ENCODE data around the gene GHR.

The GHR gene

DNA sequence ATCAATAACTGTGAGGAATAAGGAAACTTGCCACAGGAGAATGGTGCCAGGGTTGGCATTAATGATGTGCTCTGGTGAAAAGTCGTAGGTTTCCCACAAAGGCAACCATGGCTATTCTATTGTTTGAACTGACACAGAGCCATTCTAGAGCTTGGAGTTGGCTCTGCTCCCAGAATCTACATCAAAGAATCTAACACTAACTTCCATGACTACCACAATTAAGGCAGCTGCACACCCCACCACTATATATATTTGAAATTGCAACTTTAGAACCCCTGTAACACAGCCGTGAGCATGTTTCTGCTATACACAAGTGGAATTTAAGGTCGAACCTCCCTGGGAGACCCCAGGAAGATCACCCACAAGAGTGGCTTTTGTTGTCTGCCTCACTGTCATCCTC, 243.6 kb downstream of the GHR start:
- DNase-seq (ENCODE audit: low spot score): no peak
- in situ Hi-C loops (cut with MboI; ENCODE audit: low pct_unique_long_range_greater_than_20kb, low sequenced_read_pairs, unreplicated experiment): no loop called here
- TF ChIP-seq, protein P1, sequence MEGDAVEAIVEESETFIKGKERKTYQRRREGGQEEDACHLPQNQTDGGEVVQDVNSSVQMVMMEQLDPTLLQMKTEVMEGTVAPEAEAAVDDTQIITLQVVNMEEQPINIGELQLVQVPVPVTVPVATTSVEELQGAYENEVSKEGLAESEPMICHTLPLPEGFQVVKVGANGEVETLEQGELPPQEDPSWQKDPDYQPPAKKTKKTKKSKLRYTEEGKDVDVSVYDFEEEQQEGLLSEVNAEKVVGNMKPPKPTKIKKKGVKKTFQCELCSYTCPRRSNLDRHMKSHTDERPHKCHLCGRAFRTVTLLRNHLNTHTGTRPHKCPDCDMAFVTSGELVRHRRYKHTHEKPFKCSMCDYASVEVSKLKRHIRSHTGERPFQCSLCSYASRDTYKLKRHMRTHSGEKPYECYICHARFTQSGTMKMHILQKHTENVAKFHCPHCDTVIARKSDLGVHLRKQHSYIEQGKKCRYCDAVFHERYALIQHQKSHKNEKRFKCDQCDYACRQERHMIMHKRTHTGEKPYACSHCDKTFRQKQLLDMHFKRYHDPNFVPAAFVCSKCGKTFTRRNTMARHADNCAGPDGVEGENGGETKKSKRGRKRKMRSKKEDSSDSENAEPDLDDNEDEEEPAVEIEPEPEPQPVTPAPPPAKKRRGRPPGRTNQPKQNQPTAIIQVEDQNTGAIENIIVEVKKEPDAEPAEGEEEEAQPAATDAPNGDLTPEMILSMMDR (IDR thresholded peaks at IDR 0.05; ENCODE audit: extremely low read depth, insufficient read depth, missing control alignments): no peak

DNA sequence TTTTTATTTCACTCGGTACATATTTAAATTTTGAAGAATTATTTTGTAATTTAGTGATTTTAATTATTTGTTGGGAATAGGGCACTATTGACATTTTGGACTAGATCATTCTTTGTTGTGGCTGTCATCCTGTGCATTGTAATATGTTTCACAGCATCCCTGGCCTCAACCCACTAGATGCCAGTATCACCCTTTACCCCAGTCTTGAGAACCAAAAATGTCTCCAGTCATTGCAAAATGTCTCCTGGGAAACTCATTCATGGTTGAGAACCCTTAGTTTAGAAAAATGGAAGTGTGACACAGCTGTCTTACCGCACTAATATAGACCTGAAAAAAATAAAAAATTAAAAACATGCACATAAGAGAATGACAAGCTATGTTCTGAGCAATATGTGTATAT, 245.0 kb downstream of the GHR start:
- TF ChIP-seq, protein P1 (IDR thresholded peaks at IDR 0.05; ENCODE audit: extremely low read depth, insufficient read depth, missing control alignments): no peak
- in situ Hi-C loops (cut with MboI; ENCODE audit: low pct_unique_long_range_greater_than_20kb, low sequenced_read_pairs, unreplicated experiment): no loop called here
- no peak for DNase-seq (ENCODE audit: low spot score)

DNA sequence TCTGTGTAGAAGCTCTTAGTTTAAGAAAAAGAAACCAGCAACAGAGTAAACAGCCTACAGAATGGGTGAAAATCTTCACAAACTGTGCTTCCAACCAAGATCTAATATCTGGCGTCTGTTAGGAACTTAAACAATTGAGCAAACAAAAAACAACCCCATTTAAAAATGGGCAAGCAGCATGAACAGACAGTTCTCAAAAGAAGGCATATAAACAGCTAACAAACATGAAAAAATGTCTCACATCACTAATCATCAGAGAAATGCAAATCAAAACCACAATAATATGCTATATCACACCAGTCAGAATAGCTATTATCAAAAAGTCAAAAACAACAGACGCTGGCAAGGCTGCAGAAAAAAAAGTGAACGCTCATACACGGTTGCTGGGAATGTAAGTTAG, 249.7 kb downstream of the GHR start:
- TF ChIP-seq, protein P1 (IDR thresholded peaks at IDR 0.05; ENCODE audit: extremely low read depth, insufficient read depth, missing control alignments): no peak
- no peak for DNase-seq (ENCODE audit: low spot score)
- in situ Hi-C loops (cut with MboI; ENCODE audit: low pct_unique_long_range_greater_than_20kb, low sequenced_read_pairs, unreplicated experiment): no loop called here

DNA sequence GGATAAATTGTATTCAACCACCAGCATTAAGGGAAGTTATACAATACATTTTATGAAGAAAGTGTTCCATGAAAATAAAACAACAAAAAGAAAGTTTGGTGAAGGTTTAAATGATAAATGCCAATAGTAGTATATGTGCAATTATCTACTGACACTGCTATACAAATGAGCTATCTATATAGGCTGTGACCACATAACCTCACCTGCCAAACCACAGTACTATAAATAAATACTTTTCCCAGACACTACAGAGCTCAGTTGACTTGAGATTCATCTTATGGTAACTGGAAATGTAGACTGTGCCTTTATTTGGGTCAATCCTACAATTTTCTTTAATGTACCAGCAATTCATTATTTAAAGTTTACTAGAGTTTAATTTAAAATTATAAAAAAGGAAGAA, 252.4 kb downstream of the GHR start:
- TF ChIP-seq, protein P1 (IDR thresholded peaks at IDR 0.05; ENCODE audit: extremely low read depth, insufficient read depth, missing control alignments): no peak
- DNase-seq (ENCODE audit: low spot score): no peak
- in situ Hi-C loops (cut with MboI; ENCODE audit: low pct_unique_long_range_greater_than_20kb, low sequenced_read_pairs, unreplicated experiment): no loop called here

DNA sequence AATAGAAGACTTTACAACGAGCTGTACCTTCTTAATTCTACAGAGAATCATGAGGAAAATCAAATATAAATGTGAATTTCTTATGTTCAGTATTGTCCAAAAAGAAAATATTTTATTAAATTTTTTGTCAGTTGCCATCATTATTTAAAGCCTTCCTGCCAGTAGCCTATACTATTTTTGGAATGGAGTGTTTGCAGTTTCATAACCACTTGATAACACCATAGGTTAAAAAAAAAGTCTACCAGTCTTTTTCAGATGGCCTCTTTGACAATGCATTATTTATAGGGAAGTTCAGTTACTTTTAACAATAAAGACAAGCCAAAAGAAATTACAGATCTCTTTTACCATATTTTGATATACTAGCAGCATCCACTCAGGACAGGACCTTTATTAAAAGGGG, 253.1 kb downstream of the GHR start:
- in situ Hi-C loops (cut with MboI; ENCODE audit: low pct_unique_long_range_greater_than_20kb, low sequenced_read_pairs, unreplicated experiment): no loop called here
- TF ChIP-seq, protein P1 (IDR thresholded peaks at IDR 0.05; ENCODE audit: extremely low read depth, insufficient read depth, missing control alignments): no peak
- DNase-seq (ENCODE audit: low spot score): no peak

DNA sequence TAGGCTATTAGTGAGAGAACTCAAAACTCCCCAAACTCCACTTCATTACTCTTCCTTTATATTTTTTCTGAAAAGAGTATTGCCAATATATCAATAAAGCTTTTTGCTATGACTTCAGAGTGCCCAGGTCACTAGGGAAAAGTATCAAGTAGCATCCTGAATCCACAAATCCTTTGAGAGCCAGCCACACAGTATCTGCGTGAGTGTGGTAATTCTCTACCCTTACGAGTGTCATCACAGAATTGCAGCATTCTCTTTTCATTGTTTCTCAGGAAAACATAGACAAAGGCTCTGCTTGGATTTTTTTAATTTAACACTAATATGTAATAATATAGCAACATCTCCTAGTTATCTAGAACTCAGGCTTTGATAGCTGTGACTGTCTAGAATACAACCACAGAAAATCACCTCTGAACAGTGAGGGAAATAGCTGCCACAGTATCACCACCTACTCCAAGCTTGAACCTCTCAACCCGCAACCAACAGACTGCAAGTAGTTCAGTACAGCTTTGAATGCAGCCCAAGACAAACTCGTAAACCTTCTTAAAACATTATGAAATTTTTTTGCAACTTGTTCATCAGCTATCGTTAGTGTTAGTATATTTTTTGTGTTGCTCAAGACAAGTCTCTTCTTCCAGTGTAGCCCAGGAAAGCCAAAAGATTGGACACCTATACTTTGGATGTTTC, 254.1 kb downstream of the GHR start:
- in situ Hi-C loops (cut with MboI; ENCODE audit: low pct_unique_long_range_greater_than_20kb, low sequenced_read_pairs, unreplicated experiment): no loop called here
- TF ChIP-seq, protein P1 (IDR thresholded peaks at IDR 0.05; ENCODE audit: extremely low read depth, insufficient read depth, missing control alignments): no peak
- no peak for DNase-seq (ENCODE audit: low spot score)

Data from GM13977 (cell line).